ENCODE data around the gene ZNF280B.
A peak's percentile ranks its signal among the peaks of the same experiment; 100 is the strongest.

ZNF280B gene, protein sequence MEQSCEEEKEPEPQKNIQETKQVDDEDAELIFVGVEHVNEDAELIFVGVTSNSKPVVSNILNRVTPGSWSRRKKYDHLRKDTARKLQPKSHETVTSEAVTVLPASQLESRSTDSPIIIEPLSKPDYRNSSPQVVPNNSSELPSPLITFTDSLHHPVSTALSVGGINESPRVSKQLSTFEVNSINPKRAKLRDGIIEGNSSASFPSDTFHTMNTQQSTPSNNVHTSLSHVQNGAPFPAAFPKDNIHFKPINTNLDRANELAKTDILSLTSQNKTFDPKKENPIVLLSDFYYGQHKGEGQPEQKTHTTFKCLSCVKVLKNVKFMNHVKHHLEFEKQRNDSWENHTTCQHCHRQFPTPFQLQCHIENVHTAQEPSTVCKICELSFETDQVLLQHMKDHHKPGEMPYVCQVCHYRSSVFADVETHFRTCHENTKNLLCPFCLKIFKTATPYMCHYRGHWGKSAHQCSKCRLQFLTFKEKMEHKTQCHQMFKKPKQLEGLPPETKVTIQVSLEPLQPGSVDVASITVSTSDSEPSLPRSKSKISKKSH

GRCh38 chr22:22508274-22509176 lies at the start of gene ZNF280B:
ZNF280B (minus strand) TSS chr22:22508742; CDS start chr22:22489398, 19,344 bp downstream.
- peak; percentile 16 for DNase-seq (ENCODE audit: low read depth)

- no peak for DNase-seq (ENCODE audit: low read depth)
Observed at GRCh38 chr22:22556995-22557925, 48.7 kb upstream of the ZNF280B start.

DNA sequence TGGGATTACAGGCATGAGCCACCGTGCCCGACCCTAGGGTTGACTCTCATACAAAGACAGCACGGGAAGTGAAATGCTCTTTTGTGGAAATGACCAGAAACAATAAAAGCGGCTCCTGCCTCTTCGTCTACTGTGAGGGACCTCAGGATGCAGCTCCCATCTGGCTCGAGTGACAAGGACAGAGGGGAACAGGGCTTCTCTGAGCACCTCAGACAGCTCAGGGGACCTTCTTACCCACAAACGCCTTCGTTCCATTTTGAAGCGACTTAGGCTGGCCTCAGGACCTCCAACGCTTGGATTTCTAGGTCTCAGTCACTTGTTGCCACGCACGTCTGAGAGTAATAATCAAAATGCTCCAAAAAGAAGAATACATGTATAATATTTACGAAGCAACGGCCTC lies 48.0 kb upstream of the ZNF280B start:
- no peak for DNase-seq (ENCODE audit: low read depth)

DNA sequence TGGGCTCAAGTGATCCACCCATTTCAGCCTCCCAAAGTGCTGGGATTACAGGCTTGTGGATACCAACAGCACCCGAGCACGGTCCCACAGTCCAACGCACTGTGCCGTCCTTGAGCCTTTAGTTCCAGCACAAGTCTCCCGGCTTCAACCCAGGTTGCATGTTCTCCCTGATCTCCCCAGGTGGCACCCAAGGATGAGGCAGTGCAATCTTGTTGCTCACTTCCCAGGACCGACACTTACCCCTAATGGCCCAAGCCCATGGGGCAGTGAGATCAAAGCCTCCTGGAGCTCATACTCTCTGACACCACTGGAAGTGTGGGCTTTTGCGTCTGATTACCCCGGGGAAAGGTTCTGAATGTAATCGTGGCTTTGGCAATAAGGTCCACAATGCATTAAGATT lies 47.1 kb upstream of the ZNF280B start:
- no peak for DNase-seq (ENCODE audit: low read depth)

DNA sequence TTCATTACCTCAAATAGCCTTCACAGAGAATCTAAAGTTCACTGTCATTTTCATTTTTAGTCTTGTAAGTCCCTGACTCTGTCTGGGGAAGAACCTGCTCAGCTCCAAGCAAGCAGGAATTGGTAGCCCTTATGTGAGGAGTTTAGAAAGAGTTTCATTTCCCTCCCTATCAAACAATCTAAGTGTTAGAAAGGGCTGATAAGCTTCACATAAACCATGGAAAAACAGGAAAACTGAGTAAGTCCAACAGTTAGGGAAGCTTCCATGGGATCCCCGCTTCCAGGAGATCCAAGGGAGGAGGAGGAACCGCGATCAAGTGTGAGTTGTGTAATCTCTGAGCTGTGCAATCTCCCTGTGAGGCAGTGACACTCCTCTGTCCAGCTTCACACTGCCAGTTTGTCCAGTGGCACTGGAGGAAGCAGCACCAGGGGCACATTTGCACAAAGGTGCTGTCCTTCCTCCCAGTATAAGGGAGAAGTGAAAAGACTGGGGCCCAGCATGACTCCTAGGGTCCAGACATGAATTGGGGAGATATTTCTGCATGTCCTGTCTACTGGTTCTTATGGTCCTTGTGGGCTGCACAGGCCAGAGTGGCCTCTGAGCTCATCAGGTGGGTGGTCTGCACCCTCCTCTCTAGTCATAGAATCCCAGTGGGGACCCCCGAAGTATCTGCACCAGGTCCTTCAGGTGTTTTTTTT lies 46.2 kb upstream of the ZNF280B start:
- no peak for DNase-seq (ENCODE audit: low read depth)

- DNase-seq (ENCODE audit: low read depth), result no peak
Observed at GRCh38 chr22:22553735-22554586, 45.4 kb upstream of the ZNF280B start.

- no peak for DNase-seq (ENCODE audit: low read depth)
Observed at GRCh38 chr22:22553141-22553540, 44.6 kb upstream of the ZNF280B start.

DNA sequence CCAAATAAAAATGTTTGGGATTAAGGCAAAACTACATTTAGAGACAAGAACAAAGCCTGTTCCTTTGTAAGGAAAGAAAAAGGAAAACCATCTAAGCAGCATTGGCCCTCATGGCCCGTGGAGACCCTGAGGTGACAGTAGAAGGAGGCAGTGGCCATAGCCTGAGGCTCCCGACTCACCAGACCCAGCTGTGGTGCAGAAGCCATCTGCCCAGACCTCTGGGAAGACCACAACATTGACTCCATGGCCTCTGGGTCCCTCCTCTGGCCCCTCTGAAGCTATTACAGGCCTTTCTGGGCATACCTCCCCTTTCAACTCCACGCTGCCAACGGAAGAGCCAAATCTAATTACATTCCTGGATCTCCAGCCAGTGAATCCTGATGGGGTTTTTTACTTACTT lies 44.1 kb upstream of the ZNF280B start:
- no peak for DNase-seq (ENCODE audit: low read depth)

DNA sequence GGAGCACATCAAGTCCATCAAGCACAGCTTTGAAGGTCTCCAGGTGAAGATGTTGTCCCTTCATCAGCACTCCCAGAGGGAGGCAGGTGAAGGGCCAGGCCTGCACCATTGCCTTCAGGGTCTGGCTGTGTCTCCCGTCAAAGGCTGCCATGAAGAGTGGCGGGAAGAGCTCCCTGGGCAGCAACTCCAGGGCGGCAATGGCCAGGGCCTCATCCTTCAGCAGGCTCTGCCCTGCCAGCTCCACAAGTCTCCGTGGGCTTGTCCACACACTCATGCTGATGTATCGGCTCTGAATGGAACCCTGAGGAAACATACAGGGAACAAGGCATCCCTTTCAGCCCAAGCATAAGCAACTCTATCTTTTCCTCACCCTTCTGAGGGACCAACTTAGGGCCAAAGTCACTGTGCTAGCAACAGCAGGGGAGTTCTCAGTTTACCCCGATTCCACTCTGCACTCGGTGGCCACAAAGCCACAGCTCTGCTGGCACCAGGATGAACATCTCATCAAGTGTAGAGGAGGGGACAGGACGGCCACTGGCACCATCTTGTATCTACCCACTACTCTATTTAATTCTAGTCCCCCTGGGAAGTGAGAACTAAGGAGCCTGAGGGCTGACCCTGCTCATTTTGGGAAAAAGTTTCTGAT lies 42.4 kb upstream of the ZNF280B start:
- DNase-seq (ENCODE audit: low read depth), result no peak

DNA sequence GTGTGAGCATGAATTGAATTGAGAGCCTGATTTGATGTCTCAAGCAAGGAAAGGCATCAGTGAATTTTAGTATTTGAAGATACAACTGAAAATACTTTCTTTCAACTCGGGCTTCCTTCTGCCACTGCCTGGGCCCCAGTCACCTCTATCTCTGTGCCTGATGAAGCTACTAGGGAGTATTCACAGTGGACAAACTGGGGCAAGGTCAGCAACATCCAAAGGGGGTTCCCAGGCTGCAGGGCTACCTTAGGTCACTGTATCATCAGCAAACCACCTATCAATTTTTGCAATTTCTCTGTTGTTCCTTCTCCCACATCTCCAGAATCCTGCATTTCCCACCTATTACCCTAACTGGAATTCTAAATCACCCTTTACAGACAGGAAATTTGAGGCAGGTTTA lies 40.4 kb upstream of the ZNF280B start:
- DNase-seq (ENCODE audit: low read depth), result no peak

DNA sequence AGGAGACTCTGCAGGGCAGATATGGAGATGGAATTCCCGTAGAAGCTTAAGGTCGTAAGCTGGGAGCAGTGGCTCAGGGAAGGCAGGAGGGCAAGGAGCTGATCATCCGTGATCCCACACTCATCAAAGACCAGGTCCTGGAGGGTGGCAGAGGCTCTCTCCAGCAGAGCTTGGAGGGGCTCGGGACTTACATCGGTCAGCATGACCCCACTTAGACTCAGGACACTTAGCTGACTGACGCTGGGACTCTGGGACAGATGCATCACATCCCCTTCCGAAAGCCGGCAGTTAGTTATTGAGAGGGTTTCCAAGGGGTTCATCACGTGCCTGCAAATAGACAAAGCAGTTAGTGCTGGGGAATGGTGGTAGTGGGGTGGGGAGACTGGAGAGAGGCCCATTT lies 39.8 kb upstream of the ZNF280B start:
- DNase-seq (ENCODE audit: low read depth), result no peak

GRCh38 chr22:22547692-22548300 lies 39.3 kb upstream of the ZNF280B start:
- no peak for DNase-seq (ENCODE audit: low read depth)

DNA sequence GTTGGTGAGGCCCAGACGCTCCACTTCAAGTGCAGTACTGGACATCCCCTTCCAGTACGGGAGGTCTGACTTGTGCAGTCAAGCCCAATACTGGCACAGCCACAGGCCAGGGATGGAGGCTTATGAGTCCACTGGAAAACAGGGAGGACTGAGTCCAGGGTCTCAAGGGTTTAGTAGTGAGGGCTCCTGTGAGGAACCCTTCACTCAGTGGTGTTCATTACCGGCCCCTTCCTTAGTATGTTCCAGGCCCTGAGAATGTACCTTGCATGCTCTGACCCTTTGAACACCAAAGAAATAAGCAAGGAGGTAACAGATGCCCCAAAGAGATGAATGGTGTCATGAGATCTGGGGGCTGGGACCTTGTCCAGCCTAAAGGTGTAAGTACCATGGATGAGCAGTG lies 38.7 kb upstream of the ZNF280B start:
- no peak for DNase-seq (ENCODE audit: low read depth)

GRCh38 chr22:22546490-22546889 lies 37.9 kb upstream of the ZNF280B start:
- no peak for DNase-seq (ENCODE audit: low read depth)

DNA sequence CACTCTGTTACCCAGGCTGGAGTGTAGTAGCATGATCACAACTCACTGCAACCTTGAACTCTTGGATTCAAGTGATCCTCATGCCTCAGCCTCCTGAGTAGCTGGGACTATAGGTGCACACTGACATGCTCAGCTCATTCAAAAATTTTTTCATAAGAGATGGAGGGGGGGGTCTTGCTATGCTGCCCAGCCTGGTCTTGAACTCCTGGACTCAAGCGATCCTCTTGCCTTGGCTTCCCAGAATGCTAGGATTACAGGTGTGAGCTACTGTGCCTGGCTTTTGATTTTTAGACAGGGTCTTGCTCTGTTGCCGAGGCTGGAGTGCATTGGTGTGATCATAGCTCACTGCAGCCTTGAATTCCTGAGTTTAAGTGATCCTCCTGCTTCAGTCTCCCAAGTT lies 36.5 kb upstream of the ZNF280B start:
- DNase-seq (ENCODE audit: low read depth), result no peak

GRCh38 chr22:22538226-22538989 lies 29.9 kb upstream of the ZNF280B start:
- DNase-seq (ENCODE audit: low read depth), result no peak

GRCh38 chr22:22536916-22537315 lies 28.4 kb upstream of the ZNF280B start:
- DNase-seq (ENCODE audit: low read depth), result no peak

DNA sequence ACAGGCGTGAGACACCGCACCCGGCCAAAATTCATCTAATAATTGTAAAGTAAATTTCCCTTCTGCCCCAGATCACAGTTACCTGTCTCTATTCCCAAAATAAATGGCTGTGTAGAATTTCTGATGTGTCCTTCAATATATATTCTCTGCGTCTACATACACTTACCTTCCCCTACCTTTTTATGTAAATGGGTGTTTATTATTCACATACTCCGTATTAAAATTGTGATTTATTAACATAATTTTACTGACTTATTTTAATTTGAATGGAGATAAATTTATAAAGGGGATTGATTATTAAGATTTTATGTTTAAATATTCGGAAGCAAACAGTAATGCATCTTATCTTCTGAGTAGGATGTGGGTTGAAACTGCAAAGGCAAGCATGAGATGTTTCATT lies 28.0 kb upstream of the ZNF280B start:
- DNase-seq (ENCODE audit: low read depth), result no peak

Data from ELR (cell line).